Large intestine (tissue), 3 donors: ENCODE data around the gene ZNF579. TPM values are rescaled to one million over a fixed set of nuclear protein-coding genes. Genes with fewer than 3 reads are reported as not detected.

ENCODE experiments used
- DNase-seq, 2 donors: peaks; one replicate each; pipeline versions ENCODE4 v3.0.0 to v3.0.0-alpha.2; 2013
- H3K27ac ChIP-seq: one replicate; pipeline ENCODE4 v1.5.1; 2013; ENCODE audit warnings: low read length
- H3K27me3 ChIP-seq: 2 replicates; pipeline ENCODE4 v1.6.1; 2013; ENCODE audit warnings: low read length; ENCODE audit not compliant: control insufficient read depth, insufficient read depth
- H3K36me3 ChIP-seq: 2 replicates; pipeline ENCODE4 v1.6.1; 2013; ENCODE audit warnings: low read length; ENCODE audit not compliant: control insufficient read depth, insufficient read depth
- H3K4me1 ChIP-seq: one replicate; pipeline ENCODE4 v1.6.1; 2013; ENCODE audit warnings: low read length; ENCODE audit not compliant: control insufficient read depth, insufficient read depth
- H3K4me3 ChIP-seq: one replicate; pipeline ENCODE4 v1.5.1; 2013; ENCODE audit warnings: low read length
- H3K9me3 ChIP-seq: one replicate; pipeline ENCODE4 v1.6.1; 2013; ENCODE audit warnings: mild to moderate bottlenecking, low read depth, low read length, moderate library complexity; ENCODE audit not compliant: control insufficient read depth
- WGBS: methylation state at CpG from one replicate; pipeline ENCODE4 v1.1.5; 2013; ENCODE audit warnings: low lambda C conversion rate; ENCODE audit not compliant: insufficient coverage; 5-methylcytosine and 5-hydroxymethylcytosine counted together
- polyA plus RNA-seq: library from polyadenylated mRNA; unstranded; fragments of 120-200 nt; gene quantifications from one replicate; pipeline ENCODE4 v1.2.1, GENCODE V29; 2013

ZNF579 gene
- polyA plus RNA-seq, 1 donor, result 14.9 TPM

DNA sequence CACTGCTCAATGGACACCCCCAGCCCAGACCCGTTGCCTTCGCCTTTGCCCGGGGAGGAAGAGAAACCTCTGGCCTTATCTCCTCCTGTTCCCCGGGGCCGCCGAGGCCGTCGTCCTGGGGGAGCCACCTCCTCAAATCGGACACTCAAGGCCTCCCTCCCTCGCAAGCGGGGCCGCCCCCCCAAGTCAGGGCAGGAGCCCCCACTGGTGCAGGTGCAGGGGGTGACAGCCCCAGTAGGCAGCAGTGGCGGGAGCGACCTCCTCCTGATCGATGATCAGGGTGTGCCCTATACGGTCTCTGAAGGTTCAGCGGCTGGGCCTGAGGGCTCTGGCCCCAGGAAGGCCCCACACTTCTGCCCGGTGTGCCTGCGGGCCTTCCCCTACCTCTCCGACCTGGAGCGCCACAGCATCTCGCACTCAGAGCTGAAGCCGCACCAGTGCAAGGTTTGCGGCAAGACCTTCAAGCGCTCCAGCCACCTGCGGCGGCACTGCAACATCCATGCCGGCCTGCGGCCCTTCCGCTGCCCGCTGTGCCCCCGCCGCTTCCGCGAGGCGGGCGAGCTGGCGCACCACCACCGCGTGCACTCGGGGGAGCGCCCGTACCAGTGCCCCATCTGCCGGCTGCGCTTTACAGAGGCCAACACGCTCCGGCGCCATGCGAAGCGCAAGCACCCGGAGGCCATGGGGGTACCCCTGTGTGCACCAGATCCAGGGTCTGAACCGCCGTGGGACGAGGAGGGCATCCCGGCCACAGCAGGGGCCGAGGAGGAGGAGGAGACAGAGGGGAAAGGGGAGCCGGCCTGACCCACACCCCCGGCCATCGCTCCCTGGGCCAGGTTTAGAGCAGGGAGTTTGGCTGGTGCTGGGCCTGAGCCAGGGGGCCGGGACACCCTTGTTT lies 21.7 kb upstream of the ZNF579 start:
- H3K36me3 ChIP-seq, result peaks cover 5% of the 10 kb centered on the region
- H3K27me3 ChIP-seq, result no peaks in the 10 kb centered on the region
- DNase-seq, result no peak
- WGBS, result no CpG with 5 or more reads among the region's 60 CpGs
- H3K4me3 ChIP-seq, result no peak overlapping the region
- no peak overlapping the region for H3K27ac ChIP-seq
- peaks cover 7% of the 10 kb centered on the region for H3K9me3 ChIP-seq
- peaks cover 9% of the 10 kb centered on the region for H3K4me1 ChIP-seq

DNA sequence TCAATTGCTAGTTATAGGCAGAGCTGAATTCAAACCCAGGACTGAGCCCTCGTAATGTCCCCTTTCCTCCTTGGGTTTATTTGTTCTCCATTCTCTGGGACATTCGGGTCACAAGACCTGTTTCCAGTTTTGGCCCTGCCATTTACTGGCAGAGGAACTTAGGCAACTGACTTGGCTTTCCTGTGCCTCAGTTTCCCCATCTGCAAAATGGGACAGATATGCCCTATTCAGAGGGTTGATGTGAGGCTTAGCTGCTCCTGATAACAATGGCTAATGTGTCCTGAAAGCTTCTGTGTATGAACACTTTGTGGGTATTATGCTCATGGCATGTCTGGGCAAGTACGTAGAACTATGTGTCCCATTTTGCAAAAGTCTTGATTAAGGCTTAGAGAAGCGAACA lies 20.4 kb upstream of the ZNF579 start:
- peak overlapping the region; percentile 74 for H3K4me3 ChIP-seq
- peaks cover 10% of the 10 kb centered on the region for H3K36me3 ChIP-seq
- no peaks in the 10 kb centered on the region for H3K27me3 ChIP-seq
- no peak for DNase-seq
- no CpG with 5 or more reads among the region's 4 CpGs for WGBS
- H3K9me3 ChIP-seq, result peaks cover 7% of the 10 kb centered on the region
- no peak overlapping the region for H3K27ac ChIP-seq
- H3K4me1 ChIP-seq, result peaks cover 9% of the 10 kb centered on the region

DNA sequence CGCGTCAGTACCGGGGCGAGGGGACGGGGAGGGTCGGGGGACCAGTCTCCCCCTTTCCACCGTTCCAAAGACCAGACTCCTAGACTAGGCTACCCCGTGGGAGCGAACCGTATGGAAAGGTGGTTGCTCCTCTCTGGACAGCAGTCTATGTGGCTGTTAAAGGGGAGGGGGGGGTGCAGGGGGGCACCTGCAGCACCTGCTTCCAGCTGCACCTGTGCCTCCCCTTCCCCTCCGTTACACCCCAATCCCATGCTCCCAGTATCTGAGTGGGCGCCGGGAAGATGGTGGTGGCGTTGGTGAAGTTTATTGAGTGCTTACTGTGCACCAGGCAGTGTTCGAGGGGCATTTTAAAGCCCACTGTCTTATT lies 20.0 kb upstream of the ZNF579 start:
- Histone ChIP-seq H3K27me3 (no peaks in the 10 kb centered on the region), H3K9me3 (peaks cover 7% of the 10 kb centered on the region), H3K4me1 (peaks cover 9% of the 10 kb centered on the region), H3K36me3 (peaks cover 15% of the 10 kb centered on the region), H3K4me3 (peak overlapping the region; percentile 74), H3K27ac (peak overlapping the region; percentile 55)
- WGBS, result no CpG with 5 or more reads among the region's 15 CpGs
- no peak for DNase-seq

DNA sequence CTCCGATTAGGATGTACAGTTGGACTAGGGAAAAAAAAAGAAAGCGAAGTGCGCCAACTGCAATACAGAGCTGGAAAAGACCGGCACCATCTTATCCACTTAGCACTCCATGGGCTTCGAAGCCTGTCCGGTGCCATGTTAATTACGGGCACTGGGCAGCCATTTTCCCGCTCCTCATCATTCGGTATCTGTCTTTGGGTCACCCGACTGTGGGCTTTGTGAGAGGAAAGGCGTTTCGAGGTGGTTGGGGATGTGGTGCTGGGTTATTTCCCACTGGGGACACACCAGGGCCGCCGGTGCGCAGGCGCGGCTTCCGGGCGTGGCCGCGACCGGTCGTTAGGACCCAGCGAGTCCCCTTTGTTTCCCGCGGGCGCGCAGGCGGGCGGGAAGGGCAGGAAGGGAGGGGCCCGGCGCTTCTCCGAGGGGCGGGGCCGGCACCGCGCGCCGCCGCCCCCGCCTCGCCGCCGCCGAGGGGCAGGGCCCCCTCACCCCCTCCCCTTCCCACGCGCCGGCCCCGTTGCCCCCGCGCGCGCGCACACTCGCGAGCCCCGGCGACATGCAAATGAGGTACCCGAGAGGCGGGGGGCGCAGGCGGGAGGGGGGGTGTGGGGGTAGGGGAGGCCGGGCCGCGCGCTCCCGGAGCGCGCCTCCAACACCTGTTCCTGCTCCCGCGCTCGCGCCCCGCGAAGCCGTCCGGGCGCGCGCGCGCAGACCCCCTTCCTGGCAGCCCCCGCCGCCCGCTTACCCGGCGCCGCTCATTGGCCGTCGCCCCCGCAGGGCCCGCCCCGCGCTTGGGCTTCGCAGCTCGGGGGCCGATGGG lies 19.4 kb upstream of the ZNF579 start, which contains the start of gene ZNF524:
TSS of gene ZNF524 (plus strand) at position 447 of the 820 bp plus-strand sequence. CDS start 1,825 bp downstream, outside the sequence.
- Histone ChIP-seq H3K4me1 (peaks cover 9% of the 10 kb centered on the region), H3K27me3 (no peaks in the 10 kb centered on the region), H3K36me3 (peaks cover 20% of the 10 kb centered on the region), H3K27ac (peak within 1 kb of the TSS; percentile 91), H3K4me3 (peak within 1 kb of the TSS; percentile 74), H3K9me3 (peaks cover 7% of the 10 kb centered on the region)
- DNase-seq, result peak; percentile 78 to 99
- WGBS, result no CpG with 5 or more reads among the region's 97 CpGs

DNA sequence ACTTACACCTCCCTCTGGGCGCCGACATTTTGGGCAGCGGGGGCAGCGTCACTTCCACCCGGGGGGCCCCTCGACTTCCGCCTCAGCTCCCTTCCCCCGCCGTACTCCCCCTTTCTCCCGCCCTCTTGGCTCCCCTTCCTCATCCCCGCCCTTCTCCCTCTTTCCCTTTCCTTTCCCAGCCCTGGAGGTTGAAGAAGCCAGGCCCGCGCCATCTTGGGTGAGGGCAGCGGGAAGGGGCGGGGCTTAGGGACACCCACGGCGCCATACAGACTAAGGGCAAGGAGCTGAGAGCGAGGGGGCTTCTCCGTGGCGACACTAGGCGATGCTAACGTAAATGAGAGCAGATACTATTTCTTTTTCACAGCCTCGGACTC lies 18.8 kb upstream of the ZNF579 start, which contains the start of gene FIZ1:
TSS of gene FIZ1 (minus strand) at position 50 of the 374 bp plus-strand sequence. CDS start 1,652 bp downstream, outside the sequence.
- peak; percentile 99 to 100 for DNase-seq
- Histone ChIP-seq H3K27me3 (no peaks in the 10 kb centered on the region), H3K36me3 (peaks cover 20% of the 10 kb centered on the region), H3K27ac (peak within 1 kb of the TSS; percentile 91), H3K9me3 (peaks cover 7% of the 10 kb centered on the region), H3K4me3 (peak within 1 kb of the TSS; percentile 74), H3K4me1 (peaks cover 5% of the 10 kb centered on the region)
- 0% methylated on average over 6 of the region's 23 CpGs for whole genome bisulfite sequencing

DNA sequence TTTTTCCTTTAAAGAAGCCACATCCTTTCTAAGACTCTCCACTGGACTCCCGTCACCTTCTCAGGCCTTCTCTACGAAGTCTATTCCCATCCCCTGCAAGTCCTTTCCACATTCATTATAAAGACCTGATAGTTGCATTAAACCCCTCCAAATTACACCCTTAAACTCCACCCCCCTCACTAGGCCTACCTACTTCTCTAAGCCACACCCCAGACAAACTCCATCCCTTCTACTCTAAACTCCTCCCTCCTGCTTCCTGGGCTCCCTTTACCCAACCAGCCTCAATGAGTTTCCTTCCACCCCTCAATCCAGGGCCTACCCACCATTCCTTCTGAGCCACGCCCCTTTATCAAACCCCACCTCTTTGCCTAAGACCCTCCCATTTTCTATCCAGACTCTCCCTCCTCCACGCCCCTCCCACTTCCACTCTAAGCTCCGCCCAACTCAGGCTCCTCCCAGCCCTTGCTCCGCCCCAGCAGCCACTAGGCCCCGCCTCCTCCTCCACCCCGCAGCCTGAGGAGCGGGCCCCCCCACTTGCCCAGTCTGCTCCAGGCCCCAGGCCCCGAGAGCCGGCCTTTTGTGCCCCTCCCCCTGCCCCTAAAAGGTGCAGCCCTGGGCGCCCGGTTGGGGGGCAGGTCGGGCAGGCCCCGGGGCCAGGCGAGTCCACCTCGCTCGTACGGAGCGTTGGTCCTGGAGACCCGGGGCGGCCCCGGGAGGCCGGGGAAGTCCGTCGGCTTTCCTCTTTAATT lies 18.2 kb upstream of the ZNF579 start:
- Histone ChIP-seq H3K4me1 (peaks cover 4% of the 10 kb centered on the region), H3K27ac (peak overlapping the region; percentile 91), H3K4me3 (peak overlapping the region; percentile 74), H3K36me3 (peaks cover 21% of the 10 kb centered on the region), H3K27me3 (no peaks in the 10 kb centered on the region), H3K9me3 (peaks cover 7% of the 10 kb centered on the region)
- peak; percentile 90 to 94 for DNase-seq
- WGBS, result 33% methylated on average over 3 of the region's 26 CpGs

DNA sequence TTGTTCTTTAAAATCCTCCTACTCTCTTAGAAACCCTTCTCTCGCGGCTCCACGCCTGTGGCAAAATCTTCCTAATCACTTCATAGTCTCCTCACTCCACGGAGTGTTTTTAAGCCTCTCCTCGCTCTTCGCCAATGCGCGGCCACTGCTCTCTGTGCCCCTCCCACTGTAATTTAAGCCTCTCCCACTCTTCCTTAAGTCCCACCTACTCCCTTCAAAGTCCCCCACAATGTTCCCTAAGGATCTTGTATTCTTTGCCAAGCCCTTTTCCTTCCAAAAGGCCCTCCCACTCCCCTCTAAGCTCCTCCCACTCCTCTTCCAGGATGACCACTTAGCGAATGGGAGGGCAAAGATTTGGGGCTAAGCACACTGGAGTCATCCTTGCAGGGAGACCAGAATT lies 17.4 kb upstream of the ZNF579 start:
- H3K36me3 ChIP-seq, result peaks cover 26% of the 10 kb centered on the region
- DNase-seq, result no peak
- H3K4me3 ChIP-seq, result no peak overlapping the region
- WGBS, result 87% methylated on average over 5 of the region's 9 CpGs
- peaks cover 4% of the 10 kb centered on the region for H3K4me1 ChIP-seq
- H3K9me3 ChIP-seq, result peaks cover 7% of the 10 kb centered on the region
- no peak overlapping the region for H3K27ac ChIP-seq
- no peaks in the 10 kb centered on the region for H3K27me3 ChIP-seq

DNA sequence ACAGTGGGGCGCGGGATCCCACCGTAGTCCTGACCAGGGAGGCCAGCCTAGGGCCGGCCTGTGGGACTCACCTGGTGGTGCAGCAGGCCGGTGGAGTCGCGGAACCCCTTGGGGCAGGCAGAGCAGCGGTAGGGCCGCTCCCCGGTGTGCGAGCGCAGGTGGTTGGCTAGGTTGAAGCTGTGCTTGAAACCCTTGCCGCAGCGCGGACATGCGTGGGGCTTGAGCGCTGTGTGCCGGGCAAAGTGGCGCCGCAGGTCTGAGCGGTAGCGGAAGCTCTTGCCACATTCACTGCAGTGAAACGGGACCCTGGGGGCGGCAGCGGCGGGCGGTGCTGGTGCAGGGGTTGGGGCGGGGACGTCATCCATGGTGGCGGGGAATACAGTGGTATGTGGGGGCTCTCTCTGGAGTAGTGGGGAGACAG lies 16.9 kb upstream of the ZNF579 start:
- DNase-seq, result no peak
- H3K4me3 ChIP-seq, result no peak overlapping the region
- no CpG with 5 or more reads among the region's 30 CpGs for WGBS
- H3K27ac ChIP-seq, result no peak overlapping the region
- H3K4me1 ChIP-seq, result peaks cover 4% of the 10 kb centered on the region
- H3K9me3 ChIP-seq, result peaks cover 7% of the 10 kb centered on the region
- H3K27me3 ChIP-seq, result no peaks in the 10 kb centered on the region
- H3K36me3 ChIP-seq, result peaks cover 26% of the 10 kb centered on the region

DNA sequence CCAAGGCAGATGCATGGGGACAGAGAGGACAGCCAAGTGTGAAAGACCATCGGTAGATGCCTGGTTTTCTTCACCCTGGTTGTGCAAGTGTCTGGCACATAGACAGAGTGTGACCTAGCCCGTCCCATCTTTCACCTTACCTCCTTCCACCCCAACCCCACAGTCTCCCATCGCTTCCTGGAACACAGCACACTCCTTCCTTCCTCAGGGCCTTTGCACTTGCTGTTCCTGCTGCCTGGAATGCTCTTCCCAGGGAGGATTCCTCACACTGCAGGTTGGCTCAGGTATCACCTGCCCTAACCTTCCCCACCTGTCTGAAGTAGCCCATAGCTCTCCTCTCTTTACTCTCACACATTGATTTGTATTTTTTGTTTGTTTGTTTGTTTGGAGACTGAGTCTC lies 15.7 kb upstream of the ZNF579 start:
- H3K4me3 ChIP-seq, result no peak overlapping the region
- peaks cover 33% of the 10 kb centered on the region for H3K36me3 ChIP-seq
- 100% methylated on average over 2 of the region's 3 CpGs for WGBS
- H3K27me3 ChIP-seq, result no peaks in the 10 kb centered on the region
- peaks cover 4% of the 10 kb centered on the region for H3K4me1 ChIP-seq
- H3K9me3 ChIP-seq, result peaks cover 4% of the 10 kb centered on the region
- H3K27ac ChIP-seq, result no peak overlapping the region
- no peak for DNase-seq
